Mesothelial cell of epicardium (in vitro differentiated cells): Measurements from ENCODE around the gene ST6GALNAC6. TPM values are rescaled to one million over a fixed set of nuclear protein-coding genes. Genes with fewer than 3 reads are reported as not detected.

ENCODE experiments used
- DNase-seq, 2 experiments: peaks; one replicate each; pipeline ENCODE4 v3.0.0; 2021; ENCODE audit warnings: low spot score in 2 of 2; ENCODE audit not compliant: unreplicated experiment in 2 of 2
- H3K27ac Mint-ChIP-seq: 2 replicates; pipeline ENCODE4 v1.8.0; 2021; ENCODE audit warnings: mixed read lengths
- H3K27me3 Mint-ChIP-seq: 2 replicates; pipeline ENCODE4 v1.8.0; 2021; ENCODE audit warnings: low read depth, mixed read lengths
- H3K36me3 Mint-ChIP-seq: 2 replicates; pipeline ENCODE4 v1.8.0; 2021; ENCODE audit warnings: mixed read lengths
- H3K4me1 Mint-ChIP-seq: 2 replicates; pipeline ENCODE4 v1.8.0; 2021; ENCODE audit warnings: mixed read lengths
- H3K4me3 Mint-ChIP-seq: 2 replicates; pipeline ENCODE4 v1.8.0; 2021; ENCODE audit warnings: mild to moderate bottlenecking, moderate library complexity, mixed read lengths
- H3K9me3 Mint-ChIP-seq: 2 replicates; pipeline ENCODE4 v1.8.0; 2021; ENCODE audit warnings: mixed read lengths
- CTCF ChIP-seq: fragments of 200-600 bp; sonication (generic); IDR thresholded peaks from one replicate; pipeline ENCODE4 v1.5.0; 2021; ENCODE audit warnings: antibody characterized with exemption; ENCODE audit not compliant: unreplicated experiment
- total RNA-seq: library from RNA; stranded (reverse); gene quantifications from 3 replicates; pipeline ENCODE4 v1.2.1, GENCODE V29; 2021

ST6GALNAC6 gene
- total RNA-seq, 1 donor from 2014 or later: 34.2 TPM

GRCh38 chr9:127930231-127931091, 31.1 kb upstream of the ST6GALNAC6 start, which contains the start of gene PIP5KL1:
TSS of gene PIP5KL1 (minus strand) at chr9:127930777. CDS start at chr9:127930752, 25 bp downstream.
- Mint-ChIP-seq H3K4me3 (peak within 1 kb of the TSS; percentile 60), H3K36me3 (no peaks in the 10 kb centered on the region), H3K27ac (peak within 1 kb of the TSS; percentile 39), H3K4me1 (peaks cover 15% of the 10 kb centered on the region), H3K27me3 (peaks cover 44% of the 10 kb centered on the region), H3K9me3 (no peaks in the 10 kb centered on the region)
- TF ChIP-seq CTCF: no peak
- peak; percentile 82 to 88 for DNase-seq

GRCh38 chr9:127929625-127929979, 30.2 kb upstream of the ST6GALNAC6 start:
- Mint-ChIP-seq H3K4me1 (peaks cover 13% of the 10 kb centered on the region), H3K9me3 (no peaks in the 10 kb centered on the region), H3K27ac (no peak overlapping the region), H3K27me3 (peaks cover 51% of the 10 kb centered on the region), H3K4me3 (peak overlapping the region; percentile 60), H3K36me3 (no peaks in the 10 kb centered on the region)
- no peak for DNase-seq
- no peak for TF ChIP-seq CTCF

GRCh38 chr9:127928676-127929624, 29.5 kb upstream of the ST6GALNAC6 start:
- Mint-ChIP-seq H3K27ac (no peak overlapping the region), H3K4me1 (peaks cover 13% of the 10 kb centered on the region), H3K36me3 (no peaks in the 10 kb centered on the region), H3K4me3 (peak overlapping the region; percentile 60), H3K27me3 (peaks cover 52% of the 10 kb centered on the region), H3K9me3 (no peaks in the 10 kb centered on the region)
- TF ChIP-seq CTCF: no peak
- DNase-seq: no peak

- Mint-ChIP-seq H3K27ac (no peak overlapping the region), H3K4me1 (peaks cover 13% of the 10 kb centered on the region), H3K27me3 (peaks cover 56% of the 10 kb centered on the region), H3K9me3 (no peaks in the 10 kb centered on the region), H3K36me3 (no peaks in the 10 kb centered on the region), H3K4me3 (peak overlapping the region; percentile 41)
- DNase-seq: no peak
- no peak for TF ChIP-seq CTCF
Measured at GRCh38 chr9:127927988-127928675, 28.7 kb upstream of the ST6GALNAC6 start.
